PFSK-1 (cell line): ENCODE results near the gene TMEM202.

Source experiments
- POLR2AphosphoS5 ChIP-seq: IDR thresholded peaks from 2 replicates; pipeline ENCODE4 v1.6.1; 2012; ENCODE audit warnings: low read depth, mild to moderate bottlenecking, control low read depth, low read length, moderate library complexity
- TAF1 ChIP-seq: IDR thresholded peaks from 2 replicates; pipeline ENCODE4 v1.6.1; 2012; ENCODE audit warnings: low read length, control low read depth, borderline replicate concordance; ENCODE audit not compliant: insufficient read depth

DNA sequence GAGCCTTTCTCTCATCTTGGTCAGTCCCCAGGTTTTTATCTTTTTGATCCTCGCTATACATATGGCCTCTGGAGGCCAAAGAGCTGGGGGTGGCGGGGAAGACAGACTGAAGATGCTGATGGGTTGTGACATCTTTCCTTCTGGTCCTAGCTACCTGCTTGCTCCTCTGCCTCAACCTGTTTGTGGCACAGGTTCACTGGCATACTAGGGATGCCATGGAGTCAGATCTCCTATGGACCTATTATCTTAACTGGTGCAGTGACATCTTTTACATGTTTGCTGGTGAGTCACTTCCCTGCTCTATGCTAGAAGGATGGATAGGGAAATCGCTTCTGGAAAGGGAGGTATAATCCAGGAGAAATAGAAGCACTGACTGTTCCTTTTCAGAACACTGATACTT is 8.8 kb downstream of the TMEM202 start:
- TF ChIP-seq POLR2AphosphoS5: no peak
- TF ChIP-seq TAF1: no peak
